Prostate gland (tissue), 2 donors: ENCODE data around the gene SIRT5.

Experiments used
- POLR2AphosphoS5 ChIP-seq: sonication (generic); formaldehyde crosslinking; IDR thresholded peaks from one replicate; pipeline ENCODE4 v1.6.1; 2017; ENCODE audit warnings: antibody characterized with exemption
- TF ChIP-seq, protein P1 (sequence below), 4 experiments: fragments of 200-600 bp in 2 of 4; fragments of 450-650 bp in 2 of 4; sonication (generic) in 2 of 4; IDR thresholded peaks; 1 replicate in 3 of 4; 2 replicates in 1 of 4; pipeline ENCODE4 v1.5.1; 2016 to 2019; ENCODE audit warnings: antibody characterized with exemption in 4 of 4, mild to moderate bottlenecking in 2 of 4, moderate library complexity in 2 of 4

DNA sequence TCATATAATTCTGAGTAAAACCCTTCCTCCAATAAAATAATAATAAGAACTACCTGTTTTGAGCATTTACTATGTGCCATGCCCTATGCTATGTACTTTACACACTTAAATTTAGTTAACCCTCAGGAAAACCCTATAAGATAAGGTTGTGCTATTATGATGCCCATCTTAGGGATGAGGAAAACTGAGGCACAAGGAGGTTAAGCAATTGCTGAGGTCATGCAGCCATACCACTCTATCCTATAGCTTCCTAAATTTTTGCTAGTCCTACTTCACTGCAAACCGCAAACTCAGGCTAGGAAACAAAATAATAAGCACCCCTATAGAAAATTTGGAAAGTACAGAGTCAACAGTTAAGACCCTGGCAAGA lies 48.1 kb upstream of the SIRT5 start:
- TF ChIP-seq, protein P1, sequence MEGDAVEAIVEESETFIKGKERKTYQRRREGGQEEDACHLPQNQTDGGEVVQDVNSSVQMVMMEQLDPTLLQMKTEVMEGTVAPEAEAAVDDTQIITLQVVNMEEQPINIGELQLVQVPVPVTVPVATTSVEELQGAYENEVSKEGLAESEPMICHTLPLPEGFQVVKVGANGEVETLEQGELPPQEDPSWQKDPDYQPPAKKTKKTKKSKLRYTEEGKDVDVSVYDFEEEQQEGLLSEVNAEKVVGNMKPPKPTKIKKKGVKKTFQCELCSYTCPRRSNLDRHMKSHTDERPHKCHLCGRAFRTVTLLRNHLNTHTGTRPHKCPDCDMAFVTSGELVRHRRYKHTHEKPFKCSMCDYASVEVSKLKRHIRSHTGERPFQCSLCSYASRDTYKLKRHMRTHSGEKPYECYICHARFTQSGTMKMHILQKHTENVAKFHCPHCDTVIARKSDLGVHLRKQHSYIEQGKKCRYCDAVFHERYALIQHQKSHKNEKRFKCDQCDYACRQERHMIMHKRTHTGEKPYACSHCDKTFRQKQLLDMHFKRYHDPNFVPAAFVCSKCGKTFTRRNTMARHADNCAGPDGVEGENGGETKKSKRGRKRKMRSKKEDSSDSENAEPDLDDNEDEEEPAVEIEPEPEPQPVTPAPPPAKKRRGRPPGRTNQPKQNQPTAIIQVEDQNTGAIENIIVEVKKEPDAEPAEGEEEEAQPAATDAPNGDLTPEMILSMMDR (IDR thresholded peaks at IDR 0.05), result no peak
- TF ChIP-seq POLR2AphosphoS5, result no peak
